Common myeloid progenitor, CD34-positive (primary cell): ENCODE measurements around the gene ASTN2.

Source experiments
- CTCF ChIA-PET: fragments of 350-600 bp; sonication (Branson Sonifier 250); formaldehyde crosslinking; loops from one replicate; lab custom pipeline; 2021; ENCODE audit warnings: antibody characterized with exemption; lab: Charles Lee
- POLR2A ChIA-PET: fragments of 350-600 bp; sonication (Branson Sonifier 250); formaldehyde crosslinking; loops from one replicate; lab custom pipeline; 2021; ENCODE audit warnings: antibody characterized with exemption; lab: Charles Lee
- DNase-seq, 3 donors: peaks; one replicate each; pipeline versions ENCODE4 v3.0.0 to v3.0.0-alpha.2; 2013
- H3K27ac ChIP-seq, 2 experiments: 1 replicate in 1 of 2; 2 replicates in 1 of 2; pipeline ENCODE4 v1.7.0; 2013; ENCODE audit warnings: inconsistent platforms in 2 of 2, low read length in 2 of 2, mild to moderate bottlenecking in 2 of 2, low read depth in 1 of 2, moderate library complexity in 1 of 2; ENCODE audit not compliant: severe bottlenecking in 2 of 2, insufficient read depth in 1 of 2, poor library complexity in 1 of 2
- H3K27me3 ChIP-seq, 5 experiments: replicated peaks in 2 of 5; 1 replicate in 3 of 5; 2 replicates in 2 of 5; pipeline versions ENCODE4 v1.6.1 to v1.7.0; 2013; ENCODE audit warnings: low read length in 4 of 5, mild to moderate bottlenecking in 2 of 5, moderate library complexity in 2 of 5, inconsistent platforms in 1 of 5; ENCODE audit not compliant: insufficient read depth in 5 of 5, control insufficient read depth in 4 of 5
- H3K36me3 ChIP-seq, 4 experiments: 1 replicate in 2 of 4; 2 replicates in 2 of 4; pipeline versions ENCODE4 v1.6.1 to v1.7.0; 2013; ENCODE audit warnings: low read length in 3 of 4, control low read depth in 1 of 4, mild to moderate bottlenecking in 1 of 4; ENCODE audit not compliant: control insufficient read depth in 4 of 4, insufficient read depth in 4 of 4
- H3K4me1 ChIP-seq, 4 experiments: 1 replicate in 3 of 4; 2 replicates in 1 of 4; pipeline versions ENCODE4 v1.6.1 to v1.7.1; 2013; ENCODE audit warnings: low read length in 3 of 4, mild to moderate bottlenecking in 3 of 4, control low read depth in 1 of 4, inconsistent platforms in 1 of 4, moderate library complexity in 1 of 4; ENCODE audit not compliant: control insufficient read depth in 4 of 4, insufficient read depth in 4 of 4; ENCODE audit errors: control extremely low read depth in 1 of 4
- H3K4me3 ChIP-seq, 7 experiments: 1 replicate in 4 of 7; 2 replicates in 3 of 7; pipeline versions ENCODE4 v1.5.1 to v1.7.0; 2013; ENCODE audit warnings: mild to moderate bottlenecking in 7 of 7, low read length in 6 of 7, moderate library complexity in 6 of 7, inconsistent platforms in 2 of 7, low read depth in 2 of 7, control low read depth in 1 of 7; ENCODE audit not compliant: insufficient read depth in 4 of 7, control insufficient read depth in 1 of 7; ENCODE audit errors: extremely low read depth in 1 of 7
- H3K9me3 ChIP-seq, 5 experiments: 1 replicate in 4 of 5; 2 replicates in 1 of 5; pipeline versions ENCODE4 v1.6.1 to v1.7.1; 2013; ENCODE audit warnings: low read length in 4 of 5, mild to moderate bottlenecking in 2 of 5, inconsistent platforms in 1 of 5, low read depth in 1 of 5, moderate library complexity in 1 of 5; ENCODE audit not compliant: control insufficient read depth in 4 of 5, insufficient read depth in 2 of 5; ENCODE audit errors: control extremely low read depth in 1 of 5
- WGBS: methylation state at CpG from one replicate; pipeline ENCODE4 v1.1.5; 2013; ENCODE audit not compliant: insufficient coverage; 5-methylcytosine and 5-hydroxymethylcytosine counted together

ASTN2 gene

DNA sequence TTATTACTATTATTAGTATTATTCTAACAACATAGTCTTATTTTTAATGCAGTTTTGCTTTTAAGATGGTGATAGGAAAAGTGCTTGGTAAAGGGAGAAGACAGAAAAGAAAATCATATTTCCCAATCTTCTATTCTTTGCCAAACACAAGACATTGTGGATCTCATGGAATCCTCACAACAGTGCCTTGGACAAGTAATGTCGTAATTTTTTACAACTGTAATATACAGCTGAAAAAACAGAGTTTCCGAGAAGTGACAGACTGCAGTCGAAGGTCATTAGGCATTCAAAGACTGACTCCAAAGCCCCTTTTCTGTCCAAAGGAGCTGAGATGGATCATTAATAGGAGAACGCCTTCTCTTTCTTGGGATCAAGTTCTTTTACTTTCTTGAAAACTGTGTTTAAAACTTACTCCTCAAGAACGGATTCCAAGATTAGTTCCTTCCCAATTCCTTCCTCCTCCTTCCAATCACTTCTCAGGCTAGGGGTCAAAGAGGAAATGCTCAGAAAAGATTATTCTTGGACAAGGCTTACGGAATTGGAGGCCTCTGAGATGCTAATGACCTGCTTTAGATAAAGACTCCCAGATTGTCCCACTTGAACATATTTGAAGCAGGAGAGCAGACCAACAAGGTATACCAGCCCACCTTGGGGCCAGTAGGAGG, 752.1 kb downstream of the ASTN2 start:
- Histone ChIP-seq H3K27ac (no peak overlapping the region), H3K4me1 (no peaks in the 10 kb centered on the region), H3K36me3 (no peaks in the 10 kb centered on the region), H3K4me3 (no peak overlapping the region), H3K9me3 (no peaks in the 10 kb centered on the region), H3K27me3 (peaks cover 0 to 4% (median 0%) of the 10 kb centered on the region in 5 experiments)
- ChIA-PET POLR2A (no interaction called here), CTCF (interaction anchor here (1.5 to 2.1 kb wide), 2 partner anchors 13 to 1073 kb away, joined by 3 to 10 read pairs; no protein-coding TSS in a partner anchor)
- WGBS, result 97% methylated on average over 5 of the region's 6 CpGs
- DNase-seq, result no peak

- H3K4me3 ChIP-seq, result no peak overlapping the region
- H3K4me1 ChIP-seq, result no peaks in the 10 kb centered on the region
- H3K9me3 ChIP-seq, result no peaks in the 10 kb centered on the region
- WGBS, result 71% methylated on average over 6 of the region's 7 CpGs
- DNase-seq, result peak; percentile 60 to 77 (median 70)
- H3K36me3 ChIP-seq, result no peaks in the 10 kb centered on the region
- ChIA-PET POLR2A (interaction anchor here (0.9 kb wide), 1 partner anchor 1069 kb away, joined by 3 read pairs; no protein-coding TSS in a partner anchor), CTCF (interaction anchor here (0.6 to 2.1 kb wide), 6 partner anchors 14 to 1072 kb away, joined by 3 to 20 read pairs (median 3); partner anchors contain the start of gene PAPPA)
- no peak overlapping the region for H3K27ac ChIP-seq
- H3K27me3 ChIP-seq, result peaks cover 0 to 4% (median 0%) of the 10 kb centered on the region in 5 experiments
Observed at GRCh38 chr9:116661037-116661954, 753.6 kb downstream of the ASTN2 start.

DNA sequence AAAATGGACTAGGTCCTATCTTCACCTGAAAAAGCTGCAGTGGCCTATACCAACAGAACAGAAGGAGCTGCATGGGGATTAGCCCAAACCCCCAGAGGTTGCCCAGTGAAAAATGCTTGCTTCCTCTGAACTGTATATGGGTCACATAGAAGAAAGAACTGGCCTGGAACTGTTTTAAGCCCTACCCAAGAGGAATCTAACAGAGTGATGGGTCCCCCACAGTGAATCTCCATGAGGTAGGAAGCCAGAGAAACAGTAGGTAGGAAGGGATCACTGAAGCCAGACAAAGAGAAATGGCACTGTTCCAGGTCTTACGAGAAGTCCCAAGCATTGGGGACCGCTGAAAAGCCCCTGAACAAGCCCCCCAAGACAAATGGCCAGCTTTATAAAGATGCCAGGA, 756.6 kb downstream of the ASTN2 start:
- Histone ChIP-seq H3K4me1 (no peaks in the 10 kb centered on the region), H3K27ac (no peak overlapping the region), H3K27me3 (peaks cover 0 to 4% (median 0%) of the 10 kb centered on the region in 5 experiments), H3K4me3 (no peak overlapping the region), H3K9me3 (no peaks in the 10 kb centered on the region), H3K36me3 (no peaks in the 10 kb centered on the region)
- ChIA-PET CTCF (no interaction called here), POLR2A (no interaction called here)
- no peak for DNase-seq
- WGBS, result 100% methylated on average over 2 of the region's 2 CpGs

- ChIA-PET CTCF (no interaction called here), POLR2A (no interaction called here)
- no peaks in the 10 kb centered on the region for H3K9me3 ChIP-seq
- no peaks in the 10 kb centered on the region for H3K4me1 ChIP-seq
- no peak overlapping the region for H3K27ac ChIP-seq
- no peaks in the 10 kb centered on the region for H3K36me3 ChIP-seq
- no peak overlapping the region for H3K4me3 ChIP-seq
- DNase-seq, result no peak
- WGBS, result 100% methylated on average over 2 of the region's 2 CpGs
- peaks cover 0 to 2% (median 0%) of the 10 kb centered on the region in 5 experiments for H3K27me3 ChIP-seq
Observed at GRCh38 chr9:116656977-116657376, 757.9 kb downstream of the ASTN2 start.

DNA sequence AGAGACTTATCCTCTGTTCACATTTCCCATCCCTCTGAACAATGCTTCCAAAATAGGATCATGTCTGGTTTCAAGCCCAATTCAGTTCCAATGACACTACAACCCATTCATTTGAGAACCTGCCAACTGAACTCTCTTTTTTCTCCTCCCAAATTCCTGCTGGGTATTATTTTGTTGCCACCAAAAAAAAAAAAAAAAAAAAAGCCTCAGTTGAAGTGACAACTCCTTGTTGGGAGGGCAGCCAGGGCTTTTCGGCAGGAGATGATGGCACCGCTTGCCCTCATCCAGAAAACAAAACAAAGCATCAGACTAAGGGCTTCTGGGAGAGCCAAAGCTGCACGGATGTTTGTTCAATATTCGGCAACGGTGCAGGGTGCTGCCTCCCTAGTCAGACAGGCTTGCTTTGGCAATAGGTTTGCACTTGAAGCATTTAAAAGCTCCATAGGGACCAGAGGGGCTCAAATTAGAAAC, 758.3 kb downstream of the ASTN2 start:
- H3K27ac ChIP-seq, result no peak overlapping the region
- H3K9me3 ChIP-seq, result no peaks in the 10 kb centered on the region
- peaks cover 0 to 2% (median 0%) of the 10 kb centered on the region in 5 experiments for H3K27me3 ChIP-seq
- no peak overlapping the region for H3K4me3 ChIP-seq
- H3K36me3 ChIP-seq, result no peaks in the 10 kb centered on the region
- ChIA-PET POLR2A (no interaction called here), CTCF (interaction anchor here (1.2 kb wide), 1 partner anchor 8 kb away, joined by 5 read pairs; no protein-coding TSS in a partner anchor)
- 100% methylated on average over 5 of the region's 5 CpGs for WGBS
- no peaks in the 10 kb centered on the region for H3K4me1 ChIP-seq
- DNase-seq, result no peak

- WGBS, result 98% methylated on average over 3 of the region's 3 CpGs
- Histone ChIP-seq H3K27me3 (no peaks in the 10 kb centered on the region), H3K36me3 (no peaks in the 10 kb centered on the region), H3K4me3 (no peak overlapping the region), H3K4me1 (no peaks in the 10 kb centered on the region), H3K27ac (no peak overlapping the region), H3K9me3 (no peaks in the 10 kb centered on the region)
- no peak for DNase-seq
- POLR2A ChIA-PET, result no interaction called here
- CTCF ChIA-PET, result interaction anchor here (1.0 kb wide), 1 partner anchor 1062 kb away, joined by 3 read pairs; no protein-coding TSS in a partner anchor
Observed at GRCh38 chr9:116654059-116654355, 760.9 kb downstream of the ASTN2 start.
